ENCODE data around the gene SMCO3. TPM values are rescaled to one million over a fixed set of nuclear protein-coding genes. Genes with fewer than 3 reads are reported as not detected.

The SMCO3 gene
- total and polyA plus RNA-seq, 10 of the 15 experiments (the other 5 are each of a cell fraction or from before 2014, with no cell fraction given), result 0.05 to 0.35 (median 0.10) TPM; not detected in 6

GRCh38 chr12:14774074-14774905, 39.7 kb downstream of the SMCO3 start (continued):
- peak; percentile 33; the same call in 1 of the 2 replicates for TF ChIP-seq NKRF (conservative IDR thresholded peaks at IDR 0.05)
- TF ChIP-seq DPF2 (IDR thresholded peaks at IDR 0.05), result peak; percentile 88
- no peak for TF ChIP-seq CEBPZ (IDR thresholded peaks at IDR 0.05; ENCODE audit: low read depth, low read length)

GRCh38 chr12:14773685-14774073, 40.3 kb downstream of the SMCO3 start:
- no peak for FAIRE-seq
- BruUV-seq (replicated peaks), result no TSS peak
- H3K36me3 ChIP-seq (ENCODE audit: control insufficient read depth in 2 of 2, insufficient read depth in 2 of 2, low read length in 1 of 2), result no peaks in the 10 kb centered on the region
- H3K4me2 ChIP-seq (ENCODE audit: control insufficient read depth, insufficient read depth), result peak overlapping the region; percentile 95
- intact Hi-C loops (cut with micrococcal nuclease; ENCODE audit: unreplicated experiment) (loop anchor here (2.0 to 5.0 kb wide), 6 partner anchors 29 to 1109 kb away; partner anchors contain the start of genes ATF7IP, C12orf60, STRAP and WBP11), in situ Hi-C loops (cut with MboI) (loop anchor here (10.0 to 25.0 kb wide), 2 partner anchors 181 to 1864 kb away; no protein-coding TSS in a partner anchor)
- peak; percentile 48 for DNase-seq (ENCODE audit: low read depth, low spot score)
- H3K27ac ChIP-seq (ENCODE audit: control insufficient read depth, insufficient read depth), result peak overlapping the region; percentile 84
- WGBS (ENCODE audit: insufficient coverage, insufficient replicate concordance, low lambda C conversion rate, missing lambda C conversion rate), result 1% methylated on average over 16 of the region's 16 CpGs
- CTCF ChIA-PET, result interaction anchor here (0.8 to 2.9 kb wide), 6 partner anchors 9 to 221 kb away, joined by 3 to 18 read pairs (median 3); no protein-coding TSS in a partner anchor
- POLR2A ChIA-PET, result interaction anchor here (0.6 to 4.3 kb wide), 8 partner anchors 9 to 184 kb away, joined by 3 to 24 read pairs (median 4); partner anchors contain the start of genes C12orf60 and WBP11
- H3K27me3 ChIP-seq (replicated peaks in 1 of 2; ENCODE audit: control insufficient read depth in 2 of 2, insufficient read depth in 2 of 2, low read length in 1 of 2), result no peaks in the 10 kb centered on the region
- H3K4me3 ChIP-seq, result peak overlapping the region; percentile 65
- H2AFZ ChIP-seq (ENCODE audit: control insufficient read depth, low read depth, low read length), result peak overlapping the region; percentile 89
- SMC1A ChIA-PET (ENCODE audit: uncharacterized antibody, unreplicated experiment), result interaction anchor here (0.7 to 3.2 kb wide), 7 partner anchors 10 to 222 kb away, joined by 3 to 9 read pairs (median 4); partner anchors contain the start of genes ARHGDIB, C12orf60 and WBP11
- RAD21 ChIA-PET (ENCODE audit: unreplicated experiment), result interaction anchor here (1.0 to 9.5 kb wide), 4 partner anchors 29 to 536 kb away, joined by 3 to 89 read pairs (median 7); partner anchors contain the start of genes C12orf60 and WBP11
- H3K9me3 ChIP-seq (replicated peaks; ENCODE audit: control insufficient read depth, insufficient read depth, low read length), result no peaks in the 10 kb centered on the region
- H3K4me1 ChIP-seq (ENCODE audit: control insufficient read depth, insufficient read depth, low read length), result peaks cover 5% of the 10 kb centered on the region
- peak; percentile 2; the same call in 2 of the 3 replicates for ATAC-seq
- H3K9ac ChIP-seq (ENCODE audit: control insufficient read depth, insufficient read depth, low read length), result peak overlapping the region; percentile 87
- H3K79me2 ChIP-seq (ENCODE audit: control insufficient read depth, insufficient read depth, low read length), result peaks cover 40% of the 10 kb centered on the region
- no peaks in the 10 kb centered on the region for H4K20me1 ChIP-seq (ENCODE audit: control insufficient read depth, insufficient read depth)
- TF ChIP-seq ZBTB33 (IDR thresholded peaks at IDR 0.05) (no peak), BACH1 (IDR thresholded peaks at IDR 0.05; ENCODE audit: borderline replicate concordance) (no peak), RELA (IDR thresholded peaks at IDR 0.05; ENCODE audit: borderline replicate concordance, partially characterized antibody) (peak; percentile 11), MEF2B (IDR thresholded peaks at IDR 0.05; ENCODE audit: partially characterized antibody, poor library complexity, severe bottlenecking) (no peak), NR2F1 (conservative IDR thresholded peaks at IDR 0.05) (no peak), CREM (IDR thresholded peaks at IDR 0.05; ENCODE audit: low read depth) (peak; percentile 9; the same call in 1 of the 2 replicates), CTCF (IDR thresholded peaks at IDR 0.05 in 2 of 3, conservative IDR thresholded peaks at IDR 0.05 in 1 of 3; ENCODE audit: control insufficient read depth in 2 of 3, extremely low read depth in 1 of 3, insufficient read depth in 1 of 3, low read depth in 3 of 3, low read length in 3 of 3) (no peak)
